HL-60 (cell line): ENCODE data around the gene TEKTIP1.

Experiments used
- DNase-seq, 2 experiments: peaks; one replicate each; pipeline ENCODE4 v3.0.0-alpha.2; 2010 to 2020; ENCODE audit warnings: low read depth in 1 of 2, low spot score in 1 of 2
- H3K27ac ChIP-seq: fragments of 250-450 bp; sonication (Bioruptor Pico); replicated peaks from 2 replicates; pipeline ENCODE4 v1.5.1; 2020; ENCODE audit warnings: mild to moderate bottlenecking, moderate library complexity
- H3K27me3 ChIP-seq: fragments of 250-450 bp; sonication (Bioruptor Pico); 2 replicates; pipeline ENCODE4 v1.5.1; 2021; ENCODE audit warnings: mild to moderate bottlenecking, moderate library complexity; ENCODE audit not compliant: insufficient read depth, poor library complexity, severe bottlenecking
- H3K4me3 ChIP-seq: replicated peaks from 2 replicates; pipeline ENCODE4 v1.5.1; 2011; ENCODE audit warnings: mild to moderate bottlenecking, control low read depth, low read length; ENCODE audit not compliant: insufficient read depth
- GABPA ChIP-seq: IDR thresholded peaks from 2 replicates; pipeline ENCODE4 v1.6.1; 2012; ENCODE audit warnings: low read depth
- POLR2AphosphoS5 ChIP-seq: IDR thresholded peaks from 2 replicates; pipeline ENCODE4 v1.6.1; 2012; ENCODE audit warnings: low read depth
- REST ChIP-seq: IDR thresholded peaks from 2 replicates; pipeline ENCODE4 v1.6.1; 2012; ENCODE audit warnings: low read depth; ENCODE audit not compliant: insufficient replicate concordance
- SPI1 ChIP-seq: IDR thresholded peaks from 2 replicates; pipeline ENCODE4 v1.6.1; 2012; ENCODE audit warnings: low read depth, mild to moderate bottlenecking, borderline replicate concordance
- TF ChIP-seq, protein P1 (sequence below): IDR thresholded peaks from one replicate; pipeline ENCODE4 v1.5.1; 2011; ENCODE audit warnings: low read length, control low read depth, inconsistent platforms; ENCODE audit not compliant: insufficient read depth

The TEKTIP1 gene

GRCh38 chr19:3504735-3505134 lies 34.2 kb upstream of the TEKTIP1 start:
- Histone ChIP-seq H3K27ac (peak overlapping the region; percentile 91; the same call in 1 of the 2 replicates), H3K27me3 (no peaks in the 10 kb centered on the region), H3K4me3 (no peak overlapping the region)
- no peak for DNase-seq
- TF ChIP-seq POLR2AphosphoS5: no peak
- no peak for TF ChIP-seq GABPA
- TF ChIP-seq REST: no peak
- TF ChIP-seq SPI1: no peak
- TF ChIP-seq, protein P1, sequence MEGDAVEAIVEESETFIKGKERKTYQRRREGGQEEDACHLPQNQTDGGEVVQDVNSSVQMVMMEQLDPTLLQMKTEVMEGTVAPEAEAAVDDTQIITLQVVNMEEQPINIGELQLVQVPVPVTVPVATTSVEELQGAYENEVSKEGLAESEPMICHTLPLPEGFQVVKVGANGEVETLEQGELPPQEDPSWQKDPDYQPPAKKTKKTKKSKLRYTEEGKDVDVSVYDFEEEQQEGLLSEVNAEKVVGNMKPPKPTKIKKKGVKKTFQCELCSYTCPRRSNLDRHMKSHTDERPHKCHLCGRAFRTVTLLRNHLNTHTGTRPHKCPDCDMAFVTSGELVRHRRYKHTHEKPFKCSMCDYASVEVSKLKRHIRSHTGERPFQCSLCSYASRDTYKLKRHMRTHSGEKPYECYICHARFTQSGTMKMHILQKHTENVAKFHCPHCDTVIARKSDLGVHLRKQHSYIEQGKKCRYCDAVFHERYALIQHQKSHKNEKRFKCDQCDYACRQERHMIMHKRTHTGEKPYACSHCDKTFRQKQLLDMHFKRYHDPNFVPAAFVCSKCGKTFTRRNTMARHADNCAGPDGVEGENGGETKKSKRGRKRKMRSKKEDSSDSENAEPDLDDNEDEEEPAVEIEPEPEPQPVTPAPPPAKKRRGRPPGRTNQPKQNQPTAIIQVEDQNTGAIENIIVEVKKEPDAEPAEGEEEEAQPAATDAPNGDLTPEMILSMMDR: no peak

DNA sequence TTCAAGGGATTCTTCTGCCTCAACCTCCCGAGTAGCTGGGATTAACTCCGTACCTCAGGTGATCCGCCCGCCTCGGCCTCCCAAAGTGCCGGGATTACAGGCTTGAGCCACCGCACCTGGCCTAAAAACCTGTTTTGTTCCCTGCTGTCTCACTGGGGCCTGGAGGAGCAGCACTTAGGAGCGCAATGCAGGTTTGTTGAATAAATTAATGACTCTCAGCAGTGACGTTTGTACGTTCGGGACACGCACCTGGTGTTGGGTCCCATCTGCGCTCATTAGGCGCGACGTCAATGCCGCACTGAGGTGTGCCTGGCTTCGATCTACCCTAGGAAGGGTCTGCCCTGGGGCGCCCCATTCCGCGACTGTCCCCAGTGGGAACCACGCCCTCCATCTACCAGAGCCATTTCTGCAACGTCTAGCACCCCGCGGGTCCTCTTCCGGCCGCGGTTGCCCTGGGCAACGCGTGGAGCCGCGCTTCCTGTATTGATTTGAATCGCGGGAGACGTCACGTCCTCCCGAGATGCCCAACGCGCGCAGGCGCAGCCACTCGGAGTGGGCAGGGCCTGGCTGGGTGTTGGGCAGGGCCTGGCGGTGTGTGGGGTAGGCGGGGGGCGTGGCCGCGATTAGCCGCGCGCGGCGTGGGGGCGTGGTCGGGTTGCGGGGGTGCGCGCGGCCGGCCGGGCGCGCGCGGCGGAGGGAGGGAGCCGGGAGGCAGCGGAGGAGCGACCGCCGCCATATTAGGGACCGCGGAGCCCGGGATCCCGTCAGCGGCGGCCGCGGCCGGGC lies 33.2 kb upstream of the TEKTIP1 start, which contains the start of gene FZR1:
Gene FZR1 (plus strand): TSS at position 714 of the 786 bp plus-strand sequence. CDS start 16,679 bp downstream, outside the sequence.
- H3K27me3 ChIP-seq: no peaks in the 10 kb centered on the region
- TF ChIP-seq REST: no peak
- TF ChIP-seq SPI1: peak; percentile 54; the same call in 1 of the 2 replicates
- peak; percentile 57 for TF ChIP-seq POLR2AphosphoS5
- TF ChIP-seq GABPA: peak; percentile 68
- TF ChIP-seq, protein P1: no peak
- DNase-seq: peak; percentile 95 to 99
- H3K4me3 ChIP-seq: peak within 1 kb of the TSS; percentile 76
- peak within 1 kb of the TSS; percentile 91 for H3K27ac ChIP-seq

DNA sequence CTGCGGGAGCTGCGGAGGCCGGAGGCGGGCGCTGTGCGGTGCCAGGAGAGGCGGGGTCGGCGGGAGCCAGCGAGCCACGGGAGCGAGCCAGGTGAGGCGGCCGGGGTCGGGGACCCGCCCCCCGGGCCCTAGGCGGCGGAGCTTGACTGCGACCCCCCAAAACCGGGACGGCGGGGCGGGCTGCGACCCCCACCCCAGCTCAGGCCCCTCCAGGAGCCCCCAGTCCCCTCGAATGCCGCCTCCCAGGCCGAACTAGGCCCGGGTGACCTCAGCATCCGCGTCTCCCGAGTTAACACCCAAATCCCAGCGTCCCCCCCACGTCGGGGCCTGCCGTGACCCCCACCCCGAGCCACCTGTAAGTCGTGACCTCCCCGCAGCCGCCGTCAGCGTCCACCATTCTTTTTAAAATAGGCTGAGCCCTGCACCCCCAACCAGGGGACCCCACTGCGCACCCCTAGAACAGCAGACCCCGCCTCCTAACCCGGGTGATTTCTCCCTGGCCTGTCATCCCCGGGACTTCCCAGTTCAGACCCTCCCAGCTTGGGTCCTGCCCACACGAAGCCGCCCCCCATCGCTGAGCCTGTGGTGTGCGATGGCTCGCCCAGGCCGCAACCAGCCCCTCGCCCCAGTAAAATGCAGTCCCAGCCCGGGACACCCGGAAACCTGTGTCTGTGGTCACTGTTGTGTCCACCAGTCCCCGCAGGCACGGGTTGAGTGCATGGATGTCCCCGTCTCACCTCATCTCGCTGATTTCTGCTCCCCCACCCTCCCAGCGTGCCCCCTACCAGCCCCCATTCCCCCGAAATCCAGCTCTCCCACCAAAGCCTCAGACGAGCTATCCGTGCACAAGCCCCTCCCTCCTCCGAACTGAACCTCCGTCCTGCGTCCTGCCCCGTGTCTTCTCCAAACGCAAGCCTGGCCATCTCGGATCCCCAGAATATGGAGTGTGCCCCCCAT lies 32.3 kb upstream of the TEKTIP1 start:
- Histone ChIP-seq H3K27ac (peak overlapping the region; percentile 68), H3K27me3 (no peaks in the 10 kb centered on the region), H3K4me3 (peak overlapping the region; percentile 76)
- DNase-seq: peak in 1 of 2 experiments; percentile 5
- no peak for TF ChIP-seq GABPA
- TF ChIP-seq, protein P1: no peak
- TF ChIP-seq SPI1: no peak
